Osteoblast (primary cell): ENCODE results near the gene NTHL1. TPM values are rescaled to one million over a fixed set of nuclear protein-coding genes. Genes with fewer than 3 reads are reported as not detected.
A peak's percentile ranks its signal among the peaks of the same experiment; 100 is the strongest.

Experiments used
- DNase-seq: peaks from one replicate; pipeline ENCODE4 v3.0.0; 2011; ENCODE audit warnings: low spot score, mixed read lengths; ENCODE audit not compliant: insufficient read length; ENCODE audit errors: missing footprints
- H2AFZ ChIP-seq: 2 replicates; pipeline ENCODE4 v1.6.0; 2011; ENCODE audit warnings: mild to moderate bottlenecking, low read length
- H3K27ac ChIP-seq: 2 replicates; pipeline ENCODE4 v1.5.1; 2011; ENCODE audit warnings: mild to moderate bottlenecking, low read depth, low read length, moderate library complexity
- H3K27me3 ChIP-seq: 2 replicates; pipeline ENCODE4 v1.6.0; 2012; ENCODE audit warnings: mild to moderate bottlenecking, control low read depth, inconsistent platforms, low read length, moderate library complexity; ENCODE audit not compliant: insufficient read depth
- H3K36me3 ChIP-seq: 2 replicates; pipeline ENCODE4 v1.5.1; 2011; ENCODE audit warnings: mild to moderate bottlenecking, low read length, control low read depth, moderate library complexity; ENCODE audit not compliant: insufficient read depth
- H3K4me1 ChIP-seq: 2 replicates; pipeline ENCODE4 v1.5.1; 2011; ENCODE audit warnings: mild to moderate bottlenecking, low read length, control low read depth, moderate library complexity; ENCODE audit not compliant: insufficient read depth
- H3K4me2 ChIP-seq: 2 replicates; pipeline ENCODE4 v1.6.0; 2011; ENCODE audit warnings: mild to moderate bottlenecking, low read length; ENCODE audit not compliant: insufficient read depth
- H3K4me3 ChIP-seq: fragments of 200-600 bp; sonication (generic); 3 replicates; pipeline ENCODE4 v1.5.1; 2012; ENCODE audit warnings: mild to moderate bottlenecking, low read length, inconsistent platforms; ENCODE audit not compliant: insufficient read depth
- H3K79me2 ChIP-seq: 2 replicates; pipeline ENCODE4 v1.6.0; 2012; ENCODE audit warnings: mild to moderate bottlenecking, low read length, control low read depth, inconsistent platforms; ENCODE audit not compliant: insufficient read depth
- H3K9me3 ChIP-seq: 2 replicates; pipeline ENCODE4 v1.5.1; 2011; ENCODE audit warnings: low read depth, low read length, control low read depth
- H4K20me1 ChIP-seq: 2 replicates; pipeline ENCODE4 v1.6.0; 2012; ENCODE audit warnings: mild to moderate bottlenecking, low read length, control low read depth; ENCODE audit not compliant: insufficient read depth
- total RNA-seq: library from RNA; depleted of rRNA; stranded (reverse); fragments of >200 nt; gene quantifications from 2 replicates; pipeline ENCODE4 v1.2.3, GENCODE V29; 2012
- TF ChIP-seq, protein P1 (sequence below): IDR thresholded peaks from 2 replicates; pipeline ENCODE4 v1.5.1; 2011; ENCODE audit warnings: mild to moderate bottlenecking, low read depth, low read length, moderate library complexity; ENCODE audit errors: extremely low read depth

NTHL1 gene
- total RNA-seq, 1 donor: 22.8 TPM

DNA sequence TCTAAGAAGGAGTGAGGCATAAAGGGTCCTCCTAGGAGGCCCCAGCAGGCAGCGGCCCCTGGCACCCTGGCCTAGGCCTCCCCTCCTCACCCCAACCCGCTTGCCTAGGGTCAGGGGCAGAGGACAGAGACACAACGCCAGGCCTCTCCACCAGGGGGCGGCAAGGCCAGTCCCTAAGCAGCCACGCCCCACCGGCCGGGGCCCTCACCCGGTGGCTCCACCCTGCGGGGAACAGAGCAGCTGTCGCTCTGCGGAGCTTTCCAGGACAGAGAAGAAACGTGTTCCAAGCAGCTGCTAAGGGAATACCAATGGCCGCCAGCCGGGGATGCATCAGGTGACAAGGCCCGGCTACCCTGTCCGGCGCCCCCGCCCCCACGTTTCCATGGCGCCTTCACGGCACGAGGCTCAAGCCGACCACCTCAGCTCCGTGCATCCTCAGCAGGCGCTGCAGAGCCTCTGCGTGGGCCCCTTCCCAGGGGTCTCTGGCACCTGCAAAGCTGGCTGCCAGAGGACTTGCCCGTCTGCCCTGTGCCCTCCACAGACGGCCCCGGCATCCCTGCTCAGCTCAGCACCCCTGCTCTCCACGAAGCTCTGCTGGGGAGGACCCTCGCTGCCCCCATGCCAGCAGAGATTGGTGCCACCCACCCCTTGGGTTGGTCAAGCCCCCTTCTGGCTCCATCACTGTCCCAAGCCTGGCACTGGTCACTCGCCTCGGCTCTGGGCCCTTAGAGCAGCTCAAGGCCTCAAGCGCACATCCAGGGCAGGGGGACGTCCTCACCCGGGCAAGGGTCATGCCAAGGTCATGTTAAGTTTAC lies 43.6 kb downstream of the NTHL1 start:
- H4K20me1 ChIP-seq: peaks cover 70% of the 10 kb centered on the region
- H3K36me3 ChIP-seq: peaks cover 42% of the 10 kb centered on the region
- peak overlapping the region; percentile 57 for H3K4me2 ChIP-seq
- H3K79me2 ChIP-seq: peaks cover 80% of the 10 kb centered on the region
- H2AFZ ChIP-seq: no peak overlapping the region
- H3K27ac ChIP-seq: no peak overlapping the region
- H3K27me3 ChIP-seq: no peaks in the 10 kb centered on the region
- H3K9me3 ChIP-seq: no peaks in the 10 kb centered on the region
- peaks cover 24% of the 10 kb centered on the region for H3K4me1 ChIP-seq
- TF ChIP-seq, protein P1, sequence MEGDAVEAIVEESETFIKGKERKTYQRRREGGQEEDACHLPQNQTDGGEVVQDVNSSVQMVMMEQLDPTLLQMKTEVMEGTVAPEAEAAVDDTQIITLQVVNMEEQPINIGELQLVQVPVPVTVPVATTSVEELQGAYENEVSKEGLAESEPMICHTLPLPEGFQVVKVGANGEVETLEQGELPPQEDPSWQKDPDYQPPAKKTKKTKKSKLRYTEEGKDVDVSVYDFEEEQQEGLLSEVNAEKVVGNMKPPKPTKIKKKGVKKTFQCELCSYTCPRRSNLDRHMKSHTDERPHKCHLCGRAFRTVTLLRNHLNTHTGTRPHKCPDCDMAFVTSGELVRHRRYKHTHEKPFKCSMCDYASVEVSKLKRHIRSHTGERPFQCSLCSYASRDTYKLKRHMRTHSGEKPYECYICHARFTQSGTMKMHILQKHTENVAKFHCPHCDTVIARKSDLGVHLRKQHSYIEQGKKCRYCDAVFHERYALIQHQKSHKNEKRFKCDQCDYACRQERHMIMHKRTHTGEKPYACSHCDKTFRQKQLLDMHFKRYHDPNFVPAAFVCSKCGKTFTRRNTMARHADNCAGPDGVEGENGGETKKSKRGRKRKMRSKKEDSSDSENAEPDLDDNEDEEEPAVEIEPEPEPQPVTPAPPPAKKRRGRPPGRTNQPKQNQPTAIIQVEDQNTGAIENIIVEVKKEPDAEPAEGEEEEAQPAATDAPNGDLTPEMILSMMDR: peak; percentile 87
- no peak overlapping the region for H3K4me3 ChIP-seq
- DNase-seq: peak; percentile 100

DNA sequence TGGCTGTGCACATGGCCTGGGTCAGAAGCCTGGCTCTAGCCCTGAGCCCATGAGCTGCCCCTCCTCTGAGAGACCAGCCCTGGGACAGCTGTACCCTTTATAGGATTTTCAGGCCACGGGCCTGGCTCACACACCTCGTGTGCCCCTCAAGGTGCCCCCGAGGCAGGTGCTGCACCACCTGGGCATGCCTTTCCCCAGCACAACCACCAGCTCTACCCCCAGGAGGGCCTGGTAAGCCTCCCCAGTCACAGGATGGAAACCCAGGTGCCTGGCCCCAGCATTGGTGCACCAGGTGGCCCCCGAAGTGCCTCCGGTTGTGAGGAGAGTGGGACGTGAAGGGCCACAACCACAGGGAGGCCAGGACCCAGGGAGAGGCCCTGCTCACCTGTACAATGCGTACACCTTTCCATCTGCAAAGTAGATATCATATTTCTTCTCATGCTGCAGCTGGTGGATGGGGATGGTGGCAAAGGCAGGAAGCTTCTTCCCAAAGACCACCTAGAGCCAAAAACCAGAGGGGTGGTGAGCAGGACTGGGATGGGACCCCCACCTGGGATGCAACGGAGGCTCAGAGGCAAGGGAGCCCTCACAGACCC lies 44.3 kb downstream of the NTHL1 start:
- no peak for DNase-seq
- H3K4me3 ChIP-seq: no peak overlapping the region
- TF ChIP-seq, protein P1: no peak
- no peak overlapping the region for H2AFZ ChIP-seq
- no peaks in the 10 kb centered on the region for H3K27me3 ChIP-seq
- H3K36me3 ChIP-seq: peaks cover 43% of the 10 kb centered on the region
- H3K27ac ChIP-seq: no peak overlapping the region
- H3K79me2 ChIP-seq: peaks cover 73% of the 10 kb centered on the region
- H4K20me1 ChIP-seq: peaks cover 64% of the 10 kb centered on the region
- H3K4me1 ChIP-seq: peaks cover 20% of the 10 kb centered on the region
- H3K9me3 ChIP-seq: no peaks in the 10 kb centered on the region
- no peak overlapping the region for H3K4me2 ChIP-seq

DNA sequence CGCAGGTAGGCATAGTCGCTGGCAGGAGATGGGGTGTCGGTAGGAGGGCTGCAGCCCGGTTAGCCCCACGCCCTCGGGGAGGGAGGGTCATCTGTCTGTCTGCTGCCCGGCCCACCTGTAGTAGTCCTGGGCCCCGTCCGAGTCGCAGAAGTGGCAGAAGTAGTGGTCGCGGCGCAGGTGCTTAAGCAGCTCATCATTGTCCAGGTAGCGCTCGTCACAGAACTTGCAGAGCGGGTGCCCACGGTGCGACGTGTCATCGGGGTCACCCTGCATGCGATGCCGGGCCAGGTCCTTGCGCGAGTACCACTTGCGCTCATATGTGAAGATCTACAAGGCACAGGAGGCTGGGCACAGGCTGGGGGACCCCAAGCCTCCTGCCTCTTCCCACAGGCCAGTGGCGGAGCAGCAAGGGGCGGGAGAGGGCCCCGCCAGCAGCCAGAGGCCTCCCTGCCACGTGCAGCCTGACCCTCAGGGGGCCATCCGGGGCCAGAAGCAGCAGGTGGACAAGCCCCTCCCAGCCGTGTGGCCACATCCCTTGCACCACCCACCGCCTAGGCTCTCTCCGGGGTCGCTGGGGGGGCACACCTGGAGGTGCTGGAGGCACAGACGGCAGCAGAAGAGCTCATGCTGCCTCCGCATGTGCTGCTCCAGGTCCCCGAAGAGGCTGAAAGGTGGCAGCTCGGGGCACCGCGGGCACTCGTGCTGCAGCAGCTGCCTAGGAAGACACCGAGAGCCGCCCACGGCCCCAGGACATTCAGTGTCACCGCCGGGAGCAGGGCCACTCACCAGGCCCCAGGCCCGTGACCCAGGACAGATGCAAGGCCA lies 45.0 kb downstream of the NTHL1 start:
- no peak overlapping the region for H2AFZ ChIP-seq
- peaks cover 13% of the 10 kb centered on the region for H3K4me1 ChIP-seq
- TF ChIP-seq, protein P1: no peak
- H4K20me1 ChIP-seq: peaks cover 58% of the 10 kb centered on the region
- H3K27ac ChIP-seq: no peak overlapping the region
- no peaks in the 10 kb centered on the region for H3K27me3 ChIP-seq
- DNase-seq: no peak
- H3K79me2 ChIP-seq: peaks cover 66% of the 10 kb centered on the region
- H3K9me3 ChIP-seq: no peaks in the 10 kb centered on the region
- H3K4me2 ChIP-seq: no peak overlapping the region
- no peak overlapping the region for H3K4me3 ChIP-seq
- H3K36me3 ChIP-seq: peaks cover 44% of the 10 kb centered on the region
